AG04450 (cell line): Measurements from ENCODE around the gene MYBPC2. TPM values are rescaled to one million over a fixed set of nuclear protein-coding genes. Genes with fewer than 3 reads are reported as not detected.

ENCODE experiments used
- CTCF ChIA-PET: fragments of 300-600, 350-600 bp; formaldehyde crosslinking; extraction: SDS; loops from one replicate; lab custom pipeline; 2022; ENCODE audit warnings: antibody characterized with exemption, inconsistent platforms; lab: Charles Lee
- POLR2A ChIA-PET: fragments of 350-600 bp; formaldehyde crosslinking; extraction: SDS; loops from one replicate; lab custom pipeline; 2021; ENCODE audit warnings: antibody characterized with exemption, inconsistent platforms; lab: Yijun Ruan, JAX
- DNase-seq: peaks from one replicate; pipeline ENCODE4 v3.0.0-alpha.2; 2011; ENCODE audit warnings: low read depth, low spot score
- H3K27ac ChIP-seq: one replicate; pipeline ENCODE4 v1.5.1; 2012; ENCODE audit warnings: low read depth, low read length, control low read depth
- H3K27me3 ChIP-seq: one replicate; pipeline ENCODE4 v1.6.0; 2012; ENCODE audit warnings: low read length; ENCODE audit not compliant: control insufficient read depth, insufficient read depth
- H3K4me3 ChIP-seq: 2 replicates; pipeline ENCODE4 v1.5.1; 2011; ENCODE audit warnings: mild to moderate bottlenecking, low read depth, low read length, control low read depth
- H3K9me3 ChIP-seq: 2 replicates; pipeline ENCODE4 v1.5.1; 2012; ENCODE audit warnings: low read length; ENCODE audit not compliant: control insufficient read depth, insufficient read depth
- CTCF ChIP-seq: IDR thresholded peaks from 2 replicates; pipeline ENCODE4 v1.5.1; 2011; ENCODE audit warnings: low read depth, low read length, control low read depth, inconsistent platforms
- polyA plus RNA-seq: library from polyadenylated mRNA; depleted of rRNA; stranded (reverse); fragments of >200 nt; gene quantifications from 2 replicates; pipeline ENCODE4 v1.2.3, GENCODE V29; 2011

The MYBPC2 gene
- polyA plus RNA-seq, 1 experiment: not detected

GRCh38 chr19:50481351-50482149 lies 48.9 kb downstream of the MYBPC2 start:
- no peak overlapping the region for H3K4me3 ChIP-seq
- H3K27ac ChIP-seq: no peak overlapping the region
- peaks cover 5% of the 10 kb centered on the region for H3K9me3 ChIP-seq
- no peak for TF ChIP-seq CTCF
- CTCF ChIA-PET: no interaction called here
- POLR2A ChIA-PET: no interaction called here
- no peaks in the 10 kb centered on the region for H3K27me3 ChIP-seq
- DNase-seq: no peak

- no peak overlapping the region for H3K4me3 ChIP-seq
- POLR2A ChIA-PET: no interaction called here
- TF ChIP-seq CTCF: no peak
- peaks cover 7% of the 10 kb centered on the region for H3K9me3 ChIP-seq
- no peak for DNase-seq
- no peak overlapping the region for H3K27ac ChIP-seq
- peaks cover under 1% of the 10 kb centered on the region for H3K27me3 ChIP-seq
- CTCF ChIA-PET: no interaction called here
Observed at GRCh38 chr19:50482271-50482855, 49.7 kb downstream of the MYBPC2 start.

- Histone ChIP-seq H3K4me3 (no peak overlapping the region), H3K27me3 (peaks cover 4% of the 10 kb centered on the region), H3K27ac (no peak overlapping the region), H3K9me3 (peaks cover 10% of the 10 kb centered on the region)
- POLR2A ChIA-PET: no interaction called here
- TF ChIP-seq CTCF: no peak
- no peak for DNase-seq
- CTCF ChIA-PET: no interaction called here
Observed at GRCh38 chr19:50482916-50483315, 50.2 kb downstream of the MYBPC2 start.

- Histone ChIP-seq H3K27ac (no peak overlapping the region), H3K4me3 (no peak overlapping the region), H3K9me3 (peaks cover 9% of the 10 kb centered on the region), H3K27me3 (peaks cover 15% of the 10 kb centered on the region)
- TF ChIP-seq CTCF: no peak
- ChIA-PET CTCF (no interaction called here), POLR2A (no interaction called here)
- no peak for DNase-seq
Observed at GRCh38 chr19:50485284-50485955, 52.7 kb downstream of the MYBPC2 start.
